Measurements from ENCODE around the gene NOL4.

- TF ChIP-seq REST (IDR thresholded peaks at IDR 0.05; ENCODE audit: borderline replicate concordance), result no peak
- no peak for TF ChIP-seq CTCF (IDR thresholded peaks at IDR 0.05; ENCODE audit: poor library complexity, severe bottlenecking)
- no peak for TF ChIP-seq EZH2 (IDR thresholded peaks at IDR 0.05; ENCODE audit: borderline replicate concordance, insufficient read depth, low read length, poor library complexity, severe bottlenecking)
- no peak for TF ChIP-seq EP300 (conservative IDR thresholded peaks at IDR 0.05; ENCODE audit: poor library complexity, severe bottlenecking)
- TF ChIP-seq TAF1 (IDR thresholded peaks at IDR 0.05; ENCODE audit: low read depth), result no peak
- no peak for TF ChIP-seq RAD21 (conservative IDR thresholded peaks at IDR 0.05)
- TF ChIP-seq SMC3 (conservative IDR thresholded peaks at IDR 0.05; ENCODE audit: poor library complexity), result no peak
- no peak for TF ChIP-seq POLR2AphosphoS5 (IDR thresholded peaks at IDR 0.05)
Observed at GRCh38 chr18:34242739-34243138, 18.0 kb upstream of the NOL4 start.

All from neural cell (in vitro differentiated cells).